Measurements from ENCODE around the gene SDK1.
"Not testable (repeated sequence)": the region's sequence is repeated elsewhere in the genome, so short reads cannot be mapped to it uniquely, and the experiment has no call there.

Gene SDK1

GRCh38 chr7:3937605-3938004, 636.6 kb downstream of the SDK1 start:
- FAIRE-seq: no peak

GRCh38 chr7:3941706-3942105, 640.7 kb downstream of the SDK1 start:
- not testable (repeated sequence) for FAIRE-seq

GRCh38 chr7:3942276-3942675, 641.2 kb downstream of the SDK1 start:
- no peak for FAIRE-seq

- FAIRE-seq: no peak
Measured at GRCh38 chr7:3942816-3943745, 642.0 kb downstream of the SDK1 start.

- FAIRE-seq: no peak
Measured at GRCh38 chr7:3943779-3944520, 642.9 kb downstream of the SDK1 start.

- no peak for FAIRE-seq
Measured at GRCh38 chr7:3949242-3949640, 648.2 kb downstream of the SDK1 start.

- no peak for FAIRE-seq
Measured at GRCh38 chr7:3950249-3950648, 649.2 kb downstream of the SDK1 start.

- no peak for FAIRE-seq
Measured at GRCh38 chr7:3951316-3952055, 650.4 kb downstream of the SDK1 start.

- no peak for FAIRE-seq
Measured at GRCh38 chr7:3953133-3953532, 652.1 kb downstream of the SDK1 start.

GRCh38 chr7:3953946-3954345, 652.9 kb downstream of the SDK1 start:
- no peak for FAIRE-seq

- FAIRE-seq: no peak
Measured at GRCh38 chr7:3955026-3955425, 654.0 kb downstream of the SDK1 start.

GRCh38 chr7:3955751-3956696, 655.0 kb downstream of the SDK1 start:
- FAIRE-seq: no peak

- FAIRE-seq: no peak
Measured at GRCh38 chr7:3956949-3957348, 655.9 kb downstream of the SDK1 start.

- no peak for FAIRE-seq
Measured at GRCh38 chr7:3957472-3958108, 656.5 kb downstream of the SDK1 start.

GRCh38 chr7:3958109-3958483, 657.0 kb downstream of the SDK1 start:
- no peak for FAIRE-seq

GRCh38 chr7:3959364-3959763, 658.3 kb downstream of the SDK1 start:
- FAIRE-seq: no peak

- FAIRE-seq: no peak
Measured at GRCh38 chr7:3960050-3960763, 659.2 kb downstream of the SDK1 start.

- no peak for FAIRE-seq
Measured at GRCh38 chr7:3960942-3961341, 659.9 kb downstream of the SDK1 start.

GRCh38 chr7:3961857-3962503, 660.9 kb downstream of the SDK1 start:
- no peak for FAIRE-seq

GRCh38 chr7:3963768-3964167, 662.7 kb downstream of the SDK1 start:
- FAIRE-seq: not testable (repeated sequence)

Measured in G401.6 (cell line).